ENCODE results near the gene DET1.
"Not testable (repeated sequence)": the region's sequence is repeated elsewhere in the genome, so short reads cannot be mapped to it uniquely, and the experiment has no call there.

Gene DET1

GRCh38 chr15:88546248-88547129 lies at the start of gene DET1:
Gene DET1 (minus strand): TSS chr15:88546681. CDS start chr15:88531705, 14,976 bp downstream.
- peak; percentile 92 for DNase-seq

GRCh38 chr15:88591384-88591783 lies 44.9 kb upstream of the DET1 start:
- DNase-seq: no peak

GRCh38 chr15:88590759-88591158 lies 44.3 kb upstream of the DET1 start:
- no peak for DNase-seq

GRCh38 chr15:88586401-88587162 lies 40.1 kb upstream of the DET1 start:
- DNase-seq: no peak

GRCh38 chr15:88580532-88580931 lies 34.1 kb upstream of the DET1 start:
- DNase-seq: no peak

GRCh38 chr15:88579322-88579721 lies 32.8 kb upstream of the DET1 start:
- no peak for DNase-seq

GRCh38 chr15:88574655-88575054 lies 28.2 kb upstream of the DET1 start:
- DNase-seq: no peak

- DNase-seq: no peak
Measured at GRCh38 chr15:88574077-88574476, 27.6 kb upstream of the DET1 start.

GRCh38 chr15:88571852-88572259 lies 25.4 kb upstream of the DET1 start:
- DNase-seq: no peak

GRCh38 chr15:88571153-88571851 lies 24.8 kb upstream of the DET1 start:
- DNase-seq: no peak

- no peak for DNase-seq
Measured at GRCh38 chr15:88568589-88568988, 22.1 kb upstream of the DET1 start.

- DNase-seq: no peak
Measured at GRCh38 chr15:88564741-88565140, 18.3 kb upstream of the DET1 start.

GRCh38 chr15:88563638-88564037 lies 17.2 kb upstream of the DET1 start:
- DNase-seq: no peak

GRCh38 chr15:88559565-88559964 lies 13.1 kb upstream of the DET1 start:
- DNase-seq: not testable (repeated sequence)

GRCh38 chr15:88558026-88558425 lies 11.5 kb upstream of the DET1 start:
- not testable (repeated sequence) for DNase-seq

- not testable (repeated sequence) for DNase-seq
Measured at GRCh38 chr15:88548009-88548408, 1.5 kb upstream of the DET1 start.

- DNase-seq: not testable (repeated sequence)
Measured at GRCh38 chr15:88545578-88546247, 768 bp downstream of the DET1 start.

GRCh38 chr15:88543065-88543776 lies 3.3 kb downstream of the DET1 start:
- no peak for DNase-seq

GRCh38 chr15:88542342-88542733 lies 4.1 kb downstream of the DET1 start:
- no peak for DNase-seq

- no peak for DNase-seq
Measured at GRCh38 chr15:88541709-88542341, 4.7 kb downstream of the DET1 start.

GRCh38 chr15:88541111-88541510 lies 5.4 kb downstream of the DET1 start:
- DNase-seq: not testable (repeated sequence)

GRCh38 chr15:88540350-88540749 lies 6.1 kb downstream of the DET1 start:
- DNase-seq: not testable (repeated sequence)

Measured in activated T-cell treated with anti-CD3 and anti-CD28 coated beads, Interleukin-2, amount 50 U/mL, for 1 hour (primary cell).